ENCODE data around the gene HMCES. TPM values are rescaled to one million over a fixed set of nuclear protein-coding genes. Genes with fewer than 3 reads are reported as not detected.

HMCES gene, protein sequence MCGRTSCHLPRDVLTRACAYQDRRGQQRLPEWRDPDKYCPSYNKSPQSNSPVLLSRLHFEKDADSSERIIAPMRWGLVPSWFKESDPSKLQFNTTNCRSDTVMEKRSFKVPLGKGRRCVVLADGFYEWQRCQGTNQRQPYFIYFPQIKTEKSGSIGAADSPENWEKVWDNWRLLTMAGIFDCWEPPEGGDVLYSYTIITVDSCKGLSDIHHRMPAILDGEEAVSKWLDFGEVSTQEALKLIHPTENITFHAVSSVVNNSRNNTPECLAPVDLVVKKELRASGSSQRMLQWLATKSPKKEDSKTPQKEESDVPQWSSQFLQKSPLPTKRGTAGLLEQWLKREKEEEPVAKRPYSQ
- total RNA-seq, result 16.9 TPM

DNA sequence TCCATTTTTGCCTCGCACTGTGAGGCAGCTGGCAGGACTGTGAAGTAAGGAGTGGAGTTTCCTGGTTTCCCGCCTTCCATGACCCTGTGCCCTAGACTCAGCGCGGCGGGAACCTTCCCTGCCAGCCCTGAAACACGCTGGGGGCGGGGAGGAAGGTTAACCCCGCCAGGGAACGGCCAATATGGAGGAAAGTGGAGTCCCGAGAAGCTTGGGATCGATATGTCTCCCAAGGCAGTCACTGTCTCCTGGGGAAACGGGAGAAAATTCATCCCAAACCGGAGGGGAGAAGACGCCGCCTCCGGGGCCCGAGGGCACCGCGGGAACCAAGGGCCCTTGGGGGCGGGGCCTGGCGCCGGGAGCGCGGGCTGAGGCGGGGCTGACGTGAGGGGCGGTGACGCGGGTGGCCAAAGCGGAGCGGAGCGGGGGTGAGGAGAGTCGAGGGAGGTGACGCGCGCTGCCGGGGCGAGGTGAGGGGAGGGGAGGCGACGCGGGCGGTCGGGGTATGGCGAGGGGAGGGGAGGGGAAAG, at the start of gene HMCES:
HMCES (plus strand) TSS at position 432 of the 527 bp plus-strand sequence. CDS start 863 bp downstream, outside the sequence.
- TF ChIP-seq, protein P1, sequence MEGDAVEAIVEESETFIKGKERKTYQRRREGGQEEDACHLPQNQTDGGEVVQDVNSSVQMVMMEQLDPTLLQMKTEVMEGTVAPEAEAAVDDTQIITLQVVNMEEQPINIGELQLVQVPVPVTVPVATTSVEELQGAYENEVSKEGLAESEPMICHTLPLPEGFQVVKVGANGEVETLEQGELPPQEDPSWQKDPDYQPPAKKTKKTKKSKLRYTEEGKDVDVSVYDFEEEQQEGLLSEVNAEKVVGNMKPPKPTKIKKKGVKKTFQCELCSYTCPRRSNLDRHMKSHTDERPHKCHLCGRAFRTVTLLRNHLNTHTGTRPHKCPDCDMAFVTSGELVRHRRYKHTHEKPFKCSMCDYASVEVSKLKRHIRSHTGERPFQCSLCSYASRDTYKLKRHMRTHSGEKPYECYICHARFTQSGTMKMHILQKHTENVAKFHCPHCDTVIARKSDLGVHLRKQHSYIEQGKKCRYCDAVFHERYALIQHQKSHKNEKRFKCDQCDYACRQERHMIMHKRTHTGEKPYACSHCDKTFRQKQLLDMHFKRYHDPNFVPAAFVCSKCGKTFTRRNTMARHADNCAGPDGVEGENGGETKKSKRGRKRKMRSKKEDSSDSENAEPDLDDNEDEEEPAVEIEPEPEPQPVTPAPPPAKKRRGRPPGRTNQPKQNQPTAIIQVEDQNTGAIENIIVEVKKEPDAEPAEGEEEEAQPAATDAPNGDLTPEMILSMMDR (IDR thresholded peaks at IDR 0.05), result no peak
- TF ChIP-seq POLR2A (IDR thresholded peaks at IDR 0.05), result peak in 1 of 2 donors; percentile 58
- peak; percentile 52 to 85 for TF ChIP-seq POLR2AphosphoS5 (IDR thresholded peaks at IDR 0.05; ENCODE audit: insufficient read depth in 1 of 2, low read depth in 1 of 2)
- peak within 1 kb of the TSS; percentile 96 for H3K27ac ChIP-seq
- peaks cover 42% of the 10 kb centered on the region for H3K4me1 ChIP-seq
- no peaks in the 10 kb centered on the region for H3K9me3 ChIP-seq
- H3K27me3 ChIP-seq, result no peaks in the 10 kb centered on the region
- no peak for DNase-seq (ENCODE audit: extremely low spot score in 2 of 2)
- H3K36me3 ChIP-seq, result peaks cover 0 to 35% of the 10 kb centered on the region in 2 donors
- H3K4me3 ChIP-seq, result peak within 1 kb of the TSS; percentile 71 to 93
- intact Hi-C loops (cut with DNase I), result loop anchor here (2.0 kb wide), 1 partner anchor 36 kb away; no protein-coding TSS in a partner anchor

DNA sequence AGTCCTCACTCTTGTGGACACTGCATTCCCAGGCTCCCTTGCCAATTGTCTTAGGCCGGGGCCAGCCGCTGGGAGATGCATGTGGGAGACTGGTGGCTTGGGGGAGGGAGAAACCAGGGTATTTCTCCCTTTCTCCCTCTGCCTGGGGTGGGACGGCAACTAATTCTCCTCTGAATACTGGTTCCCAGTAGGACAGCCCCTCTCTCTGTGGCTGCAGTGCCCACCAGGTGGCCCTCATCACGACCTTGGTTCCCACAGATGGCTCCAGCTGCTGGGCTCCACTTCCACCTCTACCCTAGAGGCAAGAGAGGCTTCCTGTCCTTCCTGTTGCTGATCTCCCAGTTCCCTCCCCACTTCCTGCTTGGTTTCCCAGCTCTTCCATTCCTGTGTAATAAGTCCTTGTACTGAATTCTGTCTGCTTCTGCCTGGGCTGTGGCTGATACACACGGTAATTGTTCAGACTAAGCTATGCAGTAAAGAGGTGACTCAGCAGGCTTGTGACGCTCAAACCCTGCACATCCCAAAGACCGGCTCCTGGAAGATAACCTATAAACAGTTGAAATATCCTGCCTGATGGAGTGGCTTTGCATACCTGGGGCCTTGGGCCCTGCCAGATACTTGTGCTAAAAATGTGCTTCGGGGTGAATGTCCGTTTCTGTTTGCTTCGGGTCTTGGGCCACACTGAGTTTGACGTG, 49.6 kb upstream of the HMCES start:
- intact Hi-C loops (cut with DNase I), result no loop called here
- TF ChIP-seq POLR2AphosphoS5 (IDR thresholded peaks at IDR 0.05; ENCODE audit: insufficient read depth in 1 of 2, low read depth in 1 of 2) (no peak), POLR2A (IDR thresholded peaks at IDR 0.05) (no peak)
- TF ChIP-seq, protein P1 (IDR thresholded peaks at IDR 0.05), result no peak
- H3K4me3 ChIP-seq, result no peak overlapping the region
- peaks cover 56% of the 10 kb centered on the region for H3K4me1 ChIP-seq
- H3K9me3 ChIP-seq, result no peaks in the 10 kb centered on the region
- H3K27ac ChIP-seq, result peak overlapping the region; percentile 51
- no peak for DNase-seq (ENCODE audit: extremely low spot score in 2 of 2)
- H3K27me3 ChIP-seq, result no peaks in the 10 kb centered on the region
- H3K36me3 ChIP-seq, result no peaks in the 10 kb centered on the region

GRCh38 chr3:129230311-129231019, 48.2 kb upstream of the HMCES start:
- Histone ChIP-seq H3K4me3 (no peak overlapping the region), H3K27me3 (no peaks in the 10 kb centered on the region), H3K9me3 (no peaks in the 10 kb centered on the region), H3K27ac (no peak overlapping the region), H3K36me3 (no peaks in the 10 kb centered on the region), H3K4me1 (peaks cover 41% of the 10 kb centered on the region)
- intact Hi-C loops (cut with DNase I), result no loop called here
- TF ChIP-seq POLR2AphosphoS5 (IDR thresholded peaks at IDR 0.05; ENCODE audit: insufficient read depth in 1 of 2, low read depth in 1 of 2) (peak in 1 of 2 donors; percentile 22), POLR2A (IDR thresholded peaks at IDR 0.05) (no peak)
- TF ChIP-seq, protein P1 (IDR thresholded peaks at IDR 0.05), result no peak
- DNase-seq (ENCODE audit: extremely low spot score in 2 of 2), result no peak

DNA sequence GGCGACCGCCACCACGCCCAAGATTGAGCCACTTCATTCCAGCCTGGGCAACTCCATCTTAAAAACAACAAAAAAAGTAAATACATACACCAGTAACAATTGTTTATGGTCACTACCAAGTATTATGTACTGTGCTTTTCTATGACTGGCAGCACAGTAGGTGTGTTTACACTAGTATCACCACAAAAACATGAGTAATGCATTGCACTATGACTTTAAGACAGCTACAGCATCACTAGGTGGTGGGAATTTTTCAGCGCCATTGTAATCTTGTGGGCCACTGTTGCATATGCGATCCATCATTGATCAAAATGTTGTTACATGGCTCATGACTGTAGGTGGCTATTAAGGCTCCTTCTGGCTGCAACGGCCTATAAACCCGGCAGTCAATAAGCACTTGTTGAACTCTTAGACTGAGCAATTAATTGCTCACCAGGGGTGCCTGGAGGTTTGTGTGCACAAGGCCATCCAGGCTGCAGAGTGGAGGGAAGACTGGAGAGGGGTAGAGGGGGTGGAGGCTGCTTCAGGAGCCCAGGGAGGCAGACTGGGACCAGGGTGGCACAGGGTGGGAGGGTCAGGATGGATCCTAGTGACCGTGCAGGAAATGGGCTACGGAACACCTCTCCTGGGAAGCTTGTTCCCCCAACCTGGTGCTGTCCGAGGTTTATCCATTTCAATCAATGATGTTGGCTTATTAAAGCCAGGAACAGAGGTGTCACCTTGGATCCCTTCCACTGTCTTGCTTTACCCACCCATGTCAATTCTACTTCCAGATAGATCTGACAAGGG, 47.1 kb upstream of the HMCES start:
- Histone ChIP-seq H3K27ac (no peak overlapping the region), H3K4me1 (peaks cover 31% of the 10 kb centered on the region), H3K27me3 (no peaks in the 10 kb centered on the region), H3K4me3 (no peak overlapping the region), H3K9me3 (no peaks in the 10 kb centered on the region), H3K36me3 (no peaks in the 10 kb centered on the region)
- TF ChIP-seq, protein P1 (IDR thresholded peaks at IDR 0.05), result no peak
- no peak for TF ChIP-seq POLR2AphosphoS5 (IDR thresholded peaks at IDR 0.05; ENCODE audit: insufficient read depth in 1 of 2, low read depth in 1 of 2)
- TF ChIP-seq POLR2A (IDR thresholded peaks at IDR 0.05), result no peak
- DNase-seq (ENCODE audit: extremely low spot score in 2 of 2), result no peak
- intact Hi-C loops (cut with DNase I), result no loop called here
